Testis (tissue), 2 donors: ENCODE results near the gene CACNB3.

Experiments used
- CTCF ChIP-seq, 3 experiments: fragments of 450-650 bp in 2 of 3; fragments of 200-600 bp in 1 of 3; sonication (generic) in 1 of 3; IDR thresholded peaks; one replicate each; pipeline ENCODE4 v1.5.1; 2016 to 2019; ENCODE audit warnings: antibody characterized with exemption in 3 of 3, mild to moderate bottlenecking in 2 of 3, moderate library complexity in 1 of 3
- POLR2A ChIP-seq: fragments of 450-650 bp; IDR thresholded peaks from one replicate; pipeline ENCODE4 v1.6.1; 2017; ENCODE audit warnings: antibody characterized with exemption, mild to moderate bottlenecking, moderate library complexity

DNA sequence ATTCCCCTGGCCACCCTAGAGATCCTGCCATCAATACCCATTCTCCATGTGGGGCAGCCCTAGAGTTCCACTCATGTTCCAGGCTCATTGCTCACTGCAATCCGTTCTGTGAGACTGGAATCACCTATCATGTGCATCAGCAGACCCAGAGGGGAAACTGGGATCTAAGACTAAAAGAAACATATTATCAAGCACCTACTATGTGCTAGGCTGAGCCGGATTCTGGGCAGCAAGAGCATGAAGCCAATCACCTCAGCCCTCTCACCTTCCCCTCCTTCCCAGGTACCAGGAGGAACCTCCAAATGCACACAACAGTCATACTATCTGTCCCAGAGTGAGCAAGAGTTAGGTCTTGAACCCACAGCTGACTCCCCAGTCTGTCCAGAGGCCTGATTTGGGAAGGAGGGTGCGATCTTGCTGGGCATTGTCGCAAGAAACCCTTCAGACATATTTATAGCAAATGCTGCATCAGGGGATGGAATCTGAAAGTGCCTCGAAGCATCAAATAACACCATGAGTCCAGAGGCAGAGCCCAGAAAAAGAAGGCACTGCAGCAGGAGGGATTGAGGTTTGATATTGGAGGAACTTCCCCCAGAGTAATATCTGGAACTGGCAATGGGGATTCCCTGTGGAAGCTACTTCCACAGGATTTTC lies 6.7 kb upstream of the CACNB3 start:
- TF ChIP-seq CTCF (IDR thresholded peaks at IDR 0.05) = no peak
- TF ChIP-seq POLR2A = no peak
